ENCODE measurements around the gene MKNK2.
A peak's percentile ranks its signal among the peaks of the same experiment; 100 is the strongest.

MKNK2 gene

DNA sequence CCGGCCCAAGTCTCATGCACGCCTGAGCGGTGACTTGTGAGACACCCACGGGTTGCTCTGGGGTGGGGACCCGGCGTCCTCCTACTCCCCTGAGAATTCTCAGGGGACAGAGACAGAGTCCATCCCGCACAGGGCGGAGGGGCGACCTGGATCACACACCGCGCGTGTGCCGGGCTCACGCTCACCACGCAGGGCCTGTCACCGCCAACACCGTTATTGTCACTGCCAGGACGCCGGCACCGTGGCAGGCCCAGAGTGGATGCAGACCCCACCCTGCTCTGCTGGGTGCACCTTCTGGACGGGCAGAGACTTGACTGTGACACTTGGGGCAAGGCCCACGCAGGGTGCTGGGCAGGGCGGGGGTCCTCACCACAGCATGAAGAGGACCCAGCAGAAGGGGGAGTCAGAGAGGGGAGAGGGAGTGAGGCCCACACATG lies 28.8 kb upstream of the MKNK2 start:
- no peak for DNase-seq

DNA sequence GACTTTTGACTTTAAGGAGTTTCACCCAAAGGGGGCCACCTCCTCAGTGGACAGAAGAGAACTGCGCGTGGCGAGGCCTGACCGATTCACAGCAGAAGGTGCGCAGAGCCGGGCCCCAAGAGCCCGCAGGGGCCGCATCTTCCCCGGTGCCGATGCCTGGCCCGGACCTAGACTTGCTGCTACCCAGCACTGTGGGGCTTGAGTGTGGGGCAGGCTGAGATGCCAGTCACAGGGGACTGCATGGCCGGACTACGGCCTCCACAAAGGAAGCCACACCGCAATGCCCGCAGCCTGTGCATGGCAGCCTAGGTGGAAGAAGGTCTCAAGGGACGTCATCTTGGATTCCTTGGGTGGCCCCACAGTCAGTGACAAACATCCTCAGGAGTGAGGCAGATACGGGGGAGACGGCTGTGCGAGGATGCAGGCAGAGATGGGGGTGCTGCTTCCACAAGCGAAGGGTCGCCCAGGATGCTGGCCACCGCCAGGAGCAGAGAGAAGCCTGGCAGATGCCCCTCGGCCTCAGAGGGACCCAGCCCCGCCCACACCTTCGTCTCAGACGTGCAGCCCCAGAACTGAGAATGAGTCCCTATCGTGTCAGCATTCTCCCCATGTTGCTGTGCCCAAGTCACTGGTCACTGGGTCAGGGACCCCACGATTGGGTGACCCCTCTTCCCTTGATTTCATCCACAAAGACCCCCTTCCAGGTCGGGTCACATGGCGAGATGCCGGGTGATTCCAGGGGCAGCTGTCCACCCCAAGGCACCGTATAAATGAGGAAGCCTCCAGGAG lies 28.2 kb upstream of the MKNK2 start:
- no peak for DNase-seq

DNA sequence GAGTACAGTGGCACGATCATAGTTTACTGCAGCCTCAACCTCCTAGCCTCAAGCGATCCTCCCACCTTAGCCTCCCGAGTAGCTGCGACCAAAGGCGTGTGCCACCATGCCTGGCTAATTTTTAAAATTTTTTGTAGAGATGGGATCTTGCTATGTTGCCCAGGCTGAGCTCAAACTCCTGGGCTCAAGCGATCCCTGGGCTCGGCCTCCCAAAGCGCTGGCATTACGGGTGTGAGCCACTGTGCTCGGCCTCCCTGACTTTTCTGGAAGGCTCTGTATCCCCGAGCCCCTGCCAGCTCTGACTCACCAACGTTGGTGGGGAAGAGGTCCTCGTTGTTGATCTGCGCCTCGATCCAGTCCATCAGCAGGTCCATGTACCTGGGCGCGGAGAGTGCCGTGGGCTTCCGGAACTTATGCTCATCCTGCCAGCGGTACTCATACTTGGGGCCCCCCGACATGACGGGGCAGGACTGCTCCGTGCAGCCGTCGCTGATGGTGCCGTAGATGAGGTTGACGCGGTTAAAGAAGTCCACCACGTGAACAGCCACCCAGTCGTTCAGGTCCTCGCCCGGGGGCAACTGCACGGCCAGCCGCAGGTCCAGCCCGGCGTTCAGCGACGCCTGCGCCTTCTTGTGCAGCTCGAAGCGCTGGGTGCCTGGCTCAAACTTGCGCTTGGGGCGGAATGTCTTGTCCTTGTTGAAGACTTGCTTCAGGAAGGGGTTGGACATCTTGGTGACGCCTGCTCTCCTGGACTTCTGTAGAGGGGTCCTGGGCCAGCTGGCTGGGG lies 27.0 kb upstream of the MKNK2 start:
- no peak for DNase-seq

DNA sequence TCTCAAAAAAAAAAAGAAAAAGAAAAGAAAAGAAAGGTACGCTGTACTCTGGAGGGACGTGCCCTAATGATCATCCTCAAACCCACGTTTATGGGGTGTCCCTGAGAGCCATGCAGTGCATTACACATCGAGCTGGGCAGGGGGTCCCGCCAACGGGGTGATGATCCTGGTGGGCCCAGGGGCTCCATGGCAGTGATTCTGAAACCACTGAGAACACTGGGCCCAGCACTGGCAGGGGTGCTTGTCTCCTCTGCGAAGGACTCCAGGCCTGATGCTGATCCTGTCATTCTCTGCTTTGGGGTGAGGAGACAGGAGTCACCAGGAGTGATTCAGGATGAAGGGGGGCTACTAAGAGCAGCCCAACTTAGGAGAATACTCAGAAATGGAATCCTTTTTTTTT lies 26.4 kb upstream of the MKNK2 start:
- DNase-seq: no peak

DNA sequence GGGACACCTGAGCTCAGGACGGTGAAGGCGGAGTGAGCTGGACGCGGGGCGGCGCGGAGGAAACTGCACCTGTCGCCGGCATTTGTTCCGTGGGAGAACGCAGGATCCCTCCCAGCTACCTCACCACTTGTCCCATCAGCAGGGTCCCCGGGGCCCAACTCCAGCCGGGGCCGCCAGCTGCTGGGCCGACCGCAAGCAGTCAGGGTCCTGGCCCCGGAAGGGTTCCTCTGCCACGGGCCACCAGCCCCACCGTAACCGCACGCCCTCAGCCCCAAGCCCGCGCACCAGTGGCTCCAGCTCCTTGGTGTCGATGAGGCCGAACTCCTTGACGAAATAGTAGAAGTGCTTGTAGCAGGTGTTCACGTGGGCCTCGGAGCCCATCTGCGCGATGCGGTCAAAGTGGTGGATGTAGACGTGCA lies 25.5 kb upstream of the MKNK2 start:
- DNase-seq: no peak

DNA sequence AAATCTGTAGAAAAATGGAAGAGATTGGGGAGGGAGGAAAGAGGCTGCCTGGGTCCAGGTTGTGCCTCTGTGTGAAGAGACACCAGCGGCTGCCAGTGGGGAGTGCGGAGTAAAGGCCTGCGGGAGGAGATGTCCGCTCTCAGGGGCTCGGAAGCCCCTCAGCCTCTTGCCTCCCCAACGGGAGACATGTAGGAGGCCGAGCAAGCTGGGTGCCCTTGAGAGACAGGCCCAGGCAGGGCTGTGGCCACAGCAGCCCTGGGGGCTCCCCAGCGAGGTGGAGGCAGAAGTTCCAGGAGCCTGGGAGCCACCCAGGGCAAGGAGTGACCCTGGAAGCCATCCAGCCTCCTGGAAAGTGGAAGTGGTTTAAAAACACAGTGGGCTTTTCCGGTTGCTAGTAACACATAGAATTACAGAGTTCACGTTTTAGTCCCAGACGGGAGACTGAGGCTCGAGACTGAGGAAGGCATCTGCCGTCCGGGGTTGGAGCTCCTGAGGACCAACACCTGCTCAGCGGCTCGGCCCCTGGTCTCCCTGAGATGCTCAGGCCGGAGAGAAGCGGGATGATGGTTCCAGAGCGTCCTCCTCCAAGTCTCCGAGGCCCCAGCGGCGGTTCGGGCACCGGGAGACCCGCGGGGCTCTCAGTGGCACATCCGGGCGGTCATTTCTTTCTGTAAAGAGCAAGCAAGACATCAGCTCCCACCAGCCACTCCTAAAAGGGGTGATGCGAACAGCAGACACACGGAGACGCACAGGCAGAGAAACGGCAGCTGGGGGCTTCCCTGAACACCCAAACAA lies 21.9 kb upstream of the MKNK2 start:
- DNase-seq: no peak

DNA sequence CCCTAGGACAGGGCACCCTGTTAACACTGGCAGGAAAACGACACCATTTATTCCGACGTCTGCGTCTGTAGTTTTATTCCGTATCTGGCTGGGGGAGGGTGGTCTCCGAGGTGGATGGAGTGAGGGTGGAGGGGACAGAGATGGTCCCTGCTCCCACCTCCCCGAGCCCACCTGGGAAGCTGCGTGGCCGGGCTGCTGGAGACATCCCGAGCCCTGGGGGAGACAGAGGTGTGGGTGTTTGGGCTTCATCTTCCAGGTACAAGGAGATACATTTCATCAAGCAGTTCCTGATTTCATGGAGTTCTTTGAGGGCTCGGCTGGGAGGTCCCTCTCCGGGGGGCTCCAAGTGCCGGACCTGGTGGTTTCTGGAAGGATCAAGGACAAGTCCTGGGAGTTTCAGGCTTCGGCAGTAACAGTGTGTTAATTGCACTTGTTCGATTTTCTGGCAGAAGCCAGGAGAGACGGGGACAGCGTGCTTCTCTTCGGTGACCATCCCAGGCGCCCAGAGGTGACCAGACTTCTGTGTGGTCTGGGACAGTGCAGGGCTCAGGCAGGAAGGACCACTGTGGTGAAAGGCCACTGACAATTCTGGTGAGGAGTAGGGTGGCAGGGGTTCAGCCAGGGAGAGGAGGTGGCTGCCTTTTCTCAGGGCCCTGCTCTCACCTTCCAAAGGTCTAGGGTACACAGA lies 20.1 kb upstream of the MKNK2 start:
- DNase-seq: no peak

DNA sequence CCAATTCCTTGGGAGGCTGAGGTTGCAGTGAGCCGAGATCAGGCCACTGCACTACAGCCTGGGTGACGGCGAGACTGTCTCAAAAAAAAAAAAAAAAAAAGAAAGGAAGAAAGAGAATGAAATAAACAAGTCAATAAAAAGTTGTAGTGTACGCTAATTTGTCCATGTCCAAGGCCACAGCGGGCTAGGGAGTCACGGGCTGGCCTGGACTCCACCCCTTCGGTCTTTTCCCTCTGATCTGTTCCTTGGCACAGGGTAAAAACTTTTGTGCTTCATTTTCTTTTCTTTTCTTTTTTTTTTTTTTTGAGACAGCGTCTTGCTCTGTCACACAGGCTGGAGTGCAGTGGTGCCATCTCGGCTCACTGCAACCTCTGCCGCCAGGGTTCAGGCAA lies 19.4 kb upstream of the MKNK2 start:
- no peak for DNase-seq

DNA sequence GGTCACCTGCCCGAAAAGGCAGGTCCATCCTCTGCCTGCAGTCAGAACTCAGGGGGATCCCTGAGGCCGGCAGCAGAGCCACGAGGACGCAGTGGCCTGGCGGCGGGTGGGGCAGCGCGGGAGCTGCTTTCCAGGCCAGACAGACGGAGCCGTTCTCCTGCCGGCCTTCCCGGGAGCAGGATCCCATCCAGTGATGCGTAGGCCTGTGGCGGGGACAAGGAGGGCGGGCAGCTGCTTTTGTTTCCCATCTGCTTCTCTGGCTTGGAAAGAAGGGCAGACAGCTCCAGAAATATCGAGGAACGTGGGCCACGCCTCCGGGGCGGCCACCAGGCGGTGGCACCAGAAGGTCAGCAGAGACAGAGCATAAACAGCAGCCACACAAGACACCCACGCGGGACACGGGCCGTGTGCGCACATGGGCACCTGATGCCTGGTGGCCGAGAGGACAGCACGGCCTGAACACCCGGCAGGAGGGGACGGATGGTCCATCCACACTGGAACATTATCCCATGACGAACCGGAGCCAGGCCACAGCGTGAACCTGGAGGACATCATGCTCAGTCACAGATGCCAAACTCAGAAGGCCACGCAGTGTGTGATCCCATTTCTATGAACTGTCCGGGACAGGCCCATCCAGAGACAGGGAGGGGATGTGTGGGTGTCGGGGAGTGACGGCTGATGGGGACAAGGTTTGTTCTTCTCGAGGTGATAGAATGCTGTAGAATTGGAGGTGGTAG lies 13.9 kb upstream of the MKNK2 start:
- DNase-seq: no peak

DNA sequence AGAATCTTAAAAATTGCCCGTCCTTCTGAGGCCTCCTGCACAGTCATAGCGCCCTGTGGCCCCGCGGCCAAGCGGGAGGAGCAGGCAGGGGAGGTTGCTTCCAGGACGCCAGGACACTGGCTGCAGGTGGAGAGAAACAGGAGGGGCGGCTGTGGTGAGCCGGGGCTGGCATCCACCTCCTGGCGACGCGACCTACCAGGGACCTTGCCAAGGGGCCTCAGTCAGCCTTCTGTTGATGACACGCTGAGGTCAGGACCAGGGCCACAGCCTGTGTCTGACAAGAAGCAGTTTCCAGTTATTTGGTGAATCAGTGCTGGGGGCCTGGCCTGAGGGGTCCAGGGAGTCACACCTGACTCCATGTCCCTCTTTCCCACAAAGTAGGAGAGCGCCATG lies 13.3 kb upstream of the MKNK2 start:
- no peak for DNase-seq

DNA sequence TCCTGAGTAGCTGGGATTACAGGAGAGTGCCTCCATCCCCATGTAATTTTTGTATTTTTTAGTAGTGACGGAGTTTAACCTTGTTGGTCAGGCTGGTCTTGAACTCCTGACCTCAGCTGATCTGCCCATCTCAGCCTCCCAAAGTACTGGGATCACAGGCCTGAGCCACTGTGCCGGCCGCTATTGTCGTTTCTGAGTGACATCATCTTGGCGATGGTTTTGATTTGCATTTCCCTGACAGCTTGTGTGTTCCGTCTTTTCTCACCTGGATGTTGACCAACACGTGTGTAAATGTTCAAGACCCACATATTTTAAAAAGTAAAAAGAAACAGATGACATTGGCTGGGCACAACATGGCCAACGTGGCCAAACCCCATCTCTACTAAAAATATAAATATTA lies 12.8 kb upstream of the MKNK2 start:
- DNase-seq: no peak

DNA sequence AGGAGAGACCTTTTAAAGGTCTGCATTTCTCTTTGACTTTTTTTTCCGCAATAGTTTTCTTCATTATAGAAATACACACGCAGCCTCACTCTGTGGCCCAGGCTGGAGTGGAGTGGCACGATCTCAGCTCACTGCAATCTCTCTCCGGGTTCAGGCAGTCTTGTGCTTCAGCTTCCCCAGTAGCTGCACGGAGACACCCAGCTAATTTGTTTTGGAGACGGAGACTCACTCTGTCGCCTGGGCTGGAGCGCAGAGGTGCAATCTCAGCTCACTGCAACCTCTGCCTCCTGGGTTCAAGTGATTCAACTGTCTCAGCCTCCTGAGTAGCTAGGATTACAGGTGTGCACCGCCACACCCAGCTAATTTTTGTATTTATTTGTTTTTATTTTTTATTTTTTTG lies 11.7 kb upstream of the MKNK2 start:
- no peak for DNase-seq

DNA sequence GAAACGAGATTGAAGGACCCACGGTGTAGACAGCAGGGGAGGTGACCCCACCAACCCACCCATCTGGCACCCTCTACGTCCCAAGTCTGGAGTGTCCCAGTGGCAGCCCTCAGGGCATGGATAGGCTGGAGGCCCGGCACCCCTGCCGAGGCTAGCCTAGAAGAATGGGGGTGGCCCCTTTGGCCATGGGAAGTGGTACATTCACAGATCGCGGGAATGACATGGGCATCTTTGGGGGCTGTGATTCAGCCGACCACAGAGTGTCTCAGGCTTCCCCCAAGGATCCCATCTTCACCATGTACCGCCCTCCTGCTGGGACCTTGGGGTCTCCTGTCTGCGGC lies 11.3 kb upstream of the MKNK2 start:
- DNase-seq: no peak

DNA sequence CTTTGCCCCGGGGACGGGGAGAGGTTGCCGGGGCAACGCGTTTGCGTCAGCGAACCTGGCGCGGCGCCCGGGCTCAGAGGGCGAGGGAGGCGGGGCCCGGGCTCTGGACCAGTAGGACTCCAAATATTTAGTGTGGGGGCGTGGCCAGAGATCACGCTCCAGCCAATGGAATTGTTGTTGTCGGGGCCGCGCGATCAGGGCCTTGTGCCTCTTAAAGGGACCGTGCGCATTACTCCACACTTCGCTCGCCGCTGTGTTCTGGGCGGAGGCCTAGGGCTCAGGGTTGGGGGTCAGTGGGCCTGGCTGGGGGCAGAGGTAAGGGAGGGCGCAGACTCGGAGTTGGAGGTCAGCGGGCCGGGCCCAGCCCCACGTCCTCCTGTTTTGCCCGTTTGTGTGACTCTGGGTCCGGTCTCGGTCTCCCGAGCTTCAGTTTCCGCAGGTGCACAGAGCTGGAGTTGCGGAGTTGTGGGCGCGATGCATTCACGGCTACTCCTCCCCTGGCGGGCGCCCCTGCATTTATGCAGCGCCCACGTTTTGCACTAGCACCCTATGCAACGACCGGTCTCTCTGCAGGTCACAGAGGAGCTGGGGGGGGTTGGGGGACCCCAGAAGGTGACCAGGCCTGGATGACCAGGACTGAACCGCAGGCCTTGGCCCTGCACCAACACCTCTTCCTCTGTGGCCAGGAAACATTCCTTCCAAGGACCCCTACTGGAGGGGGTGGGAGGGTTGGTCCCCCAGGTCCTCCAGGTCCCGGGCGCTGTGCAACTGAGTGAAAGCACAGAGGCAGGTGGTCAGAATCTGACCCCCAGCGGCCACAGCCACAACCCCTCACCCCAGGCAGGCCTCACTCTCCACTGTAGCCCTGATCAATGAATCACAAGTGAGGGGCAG lies 10.7 kb upstream of the MKNK2 start:
- DNase-seq: peak; percentile 99

DNA sequence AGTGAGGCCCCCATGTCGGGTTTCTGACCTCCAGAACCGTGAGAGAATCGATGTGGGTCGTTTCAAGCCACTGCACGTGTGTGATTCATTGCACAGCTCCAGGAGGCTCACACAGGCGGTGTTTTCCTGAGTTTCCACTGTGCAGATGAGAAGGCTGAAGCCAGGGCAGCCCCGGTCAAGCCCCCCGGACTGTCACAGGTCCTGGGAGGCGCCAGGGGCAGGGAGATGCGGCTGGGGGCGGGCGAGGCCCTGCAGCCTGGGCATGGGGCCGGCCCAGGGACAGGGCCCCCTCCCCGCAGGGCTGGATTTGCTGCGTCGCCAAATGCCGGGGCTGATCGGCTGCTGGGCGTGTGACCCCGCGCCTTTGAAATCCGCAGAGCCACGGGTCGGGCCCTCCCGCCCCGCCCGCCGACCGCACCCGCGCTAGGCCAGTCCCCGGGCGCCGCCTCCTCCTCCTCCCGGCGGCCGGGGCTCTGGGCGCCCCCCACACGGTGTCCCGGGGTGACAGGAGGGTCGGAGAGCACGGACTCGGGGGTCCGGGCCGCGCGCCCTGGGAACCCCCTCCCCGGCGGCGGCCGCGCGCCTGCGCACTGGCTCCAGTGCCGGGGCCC lies 9.9 kb upstream of the MKNK2 start:
- DNase-seq: no peak

DNA sequence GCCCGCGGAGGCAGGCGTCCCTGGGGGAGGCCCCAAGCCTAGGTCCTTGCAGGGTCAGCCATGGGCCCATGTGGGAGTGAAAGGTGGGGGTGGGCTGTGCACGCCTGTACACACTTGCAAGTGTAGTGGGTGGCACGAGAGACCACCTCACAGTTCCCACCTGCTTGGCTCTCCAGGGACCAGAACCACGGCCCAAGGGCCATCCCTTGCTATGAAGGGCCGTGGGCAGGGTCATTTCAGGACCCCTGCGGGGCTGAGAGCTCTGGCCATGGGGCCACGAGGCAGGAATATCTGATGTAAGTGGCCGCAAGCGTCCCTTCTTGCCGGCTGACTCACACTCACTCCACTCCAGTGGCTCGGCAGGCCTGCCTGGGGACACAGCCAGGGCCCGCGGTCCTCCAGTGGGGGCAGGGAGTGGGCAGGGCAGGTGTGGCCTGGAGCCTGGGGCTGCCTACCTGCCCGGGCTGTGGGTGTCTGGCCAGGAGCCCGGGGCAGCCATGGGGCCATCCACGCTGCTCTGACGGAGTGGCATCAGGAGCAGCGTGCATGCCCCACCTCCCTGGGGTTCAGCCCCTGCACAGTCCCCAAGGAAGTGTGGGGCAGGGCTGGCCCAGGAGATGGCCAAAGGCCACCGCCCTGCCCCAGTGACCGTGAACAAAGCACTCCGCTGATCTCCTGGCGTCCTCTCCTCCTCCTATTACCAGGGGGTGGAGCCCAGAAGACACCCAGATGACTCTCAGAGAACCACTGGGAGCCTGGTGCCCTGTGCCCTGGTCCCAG lies 8.6 kb upstream of the MKNK2 start:
- no peak for DNase-seq

DNA sequence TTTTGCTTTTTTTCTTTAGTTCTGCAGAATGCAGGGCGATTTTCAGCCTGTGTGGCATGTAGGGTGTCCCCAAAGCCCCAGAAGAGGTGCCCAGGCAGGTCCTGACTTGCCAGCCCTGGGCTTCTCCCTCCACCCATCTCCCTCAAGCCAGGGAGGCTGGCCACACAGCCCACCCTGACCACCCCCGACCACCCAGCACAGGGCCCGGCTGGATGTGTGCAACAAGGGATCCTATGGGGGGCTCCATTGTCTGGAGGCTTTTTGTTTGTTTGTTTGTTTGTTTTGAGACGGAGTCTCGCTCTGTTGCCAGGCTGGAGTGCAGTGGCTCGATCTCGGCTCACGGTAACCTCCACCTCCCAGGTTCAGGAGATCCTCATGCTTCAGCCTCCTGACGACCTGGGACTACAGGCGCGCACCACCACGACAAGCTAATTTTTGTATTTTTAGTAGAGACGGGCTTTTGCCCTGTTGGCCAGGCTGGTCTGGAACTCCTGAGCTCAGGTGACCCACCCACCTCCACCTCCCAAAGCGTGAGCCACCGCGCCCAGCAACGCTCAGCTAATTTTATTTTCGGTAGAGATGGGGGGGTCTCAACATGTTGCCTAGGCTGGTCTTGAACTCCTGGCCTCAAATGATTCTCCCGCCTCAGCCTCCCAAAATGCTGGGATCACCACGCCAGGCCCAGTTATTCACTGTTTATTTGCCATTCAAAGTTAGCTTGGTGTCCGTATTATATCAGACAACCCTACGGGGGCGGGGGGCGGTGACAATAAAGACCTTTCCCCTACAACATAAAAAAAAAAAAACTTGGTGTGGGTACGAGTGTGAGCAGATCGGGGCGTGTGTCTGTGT lies 7.8 kb upstream of the MKNK2 start:
- DNase-seq: peak; percentile 6

DNA sequence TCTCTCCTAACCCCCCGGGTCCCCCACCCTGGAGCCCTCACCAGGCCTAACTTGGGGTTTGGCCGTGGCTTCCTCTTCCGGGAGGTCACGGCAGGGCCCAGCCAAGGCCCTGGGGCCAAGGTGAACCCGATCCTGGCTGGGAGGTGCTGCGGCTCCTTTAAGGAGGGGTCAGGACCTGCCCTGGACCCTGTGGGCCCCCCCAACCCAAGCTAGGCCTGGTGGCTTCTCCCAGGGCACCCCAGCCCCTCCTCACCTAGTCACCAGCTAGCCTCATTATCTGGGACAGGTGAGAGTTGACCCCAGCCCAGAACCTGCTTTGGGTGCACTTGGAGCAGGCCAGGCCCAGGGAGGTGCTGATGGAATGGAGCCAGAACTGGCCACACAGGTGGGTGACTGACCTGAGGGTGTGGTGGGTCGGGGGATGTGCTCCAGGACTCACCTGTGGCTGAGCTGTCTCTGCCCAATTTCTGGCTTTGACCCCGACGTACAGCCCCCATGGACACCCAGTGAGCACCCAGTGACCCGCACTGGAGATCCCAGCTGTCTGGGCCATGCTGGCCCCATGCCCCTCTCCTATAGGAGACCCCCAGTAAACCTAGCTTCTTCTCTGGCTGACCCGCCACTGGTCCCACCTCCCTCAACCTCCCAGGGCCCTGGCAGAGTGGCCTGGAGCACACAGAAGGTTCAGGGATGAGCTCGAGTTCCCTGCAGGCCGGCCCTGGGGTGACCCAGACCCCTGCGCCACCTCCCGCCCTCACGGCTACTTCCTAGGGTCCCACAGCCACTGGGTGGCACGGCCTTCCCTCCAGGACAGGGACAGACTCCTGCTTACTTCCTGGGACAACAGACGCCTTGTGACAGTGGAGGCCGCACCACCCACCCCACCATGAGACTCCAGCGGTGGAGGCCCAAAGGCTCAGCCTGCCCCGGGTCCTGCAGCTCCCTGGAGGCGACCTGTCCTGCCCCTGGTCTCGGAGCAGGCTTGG lies 6.7 kb upstream of the MKNK2 start:
- no peak for DNase-seq

All from KG1 (cell line).